ENCODE measurements around the gene PCGF2.

The PCGF2 gene

DNA sequence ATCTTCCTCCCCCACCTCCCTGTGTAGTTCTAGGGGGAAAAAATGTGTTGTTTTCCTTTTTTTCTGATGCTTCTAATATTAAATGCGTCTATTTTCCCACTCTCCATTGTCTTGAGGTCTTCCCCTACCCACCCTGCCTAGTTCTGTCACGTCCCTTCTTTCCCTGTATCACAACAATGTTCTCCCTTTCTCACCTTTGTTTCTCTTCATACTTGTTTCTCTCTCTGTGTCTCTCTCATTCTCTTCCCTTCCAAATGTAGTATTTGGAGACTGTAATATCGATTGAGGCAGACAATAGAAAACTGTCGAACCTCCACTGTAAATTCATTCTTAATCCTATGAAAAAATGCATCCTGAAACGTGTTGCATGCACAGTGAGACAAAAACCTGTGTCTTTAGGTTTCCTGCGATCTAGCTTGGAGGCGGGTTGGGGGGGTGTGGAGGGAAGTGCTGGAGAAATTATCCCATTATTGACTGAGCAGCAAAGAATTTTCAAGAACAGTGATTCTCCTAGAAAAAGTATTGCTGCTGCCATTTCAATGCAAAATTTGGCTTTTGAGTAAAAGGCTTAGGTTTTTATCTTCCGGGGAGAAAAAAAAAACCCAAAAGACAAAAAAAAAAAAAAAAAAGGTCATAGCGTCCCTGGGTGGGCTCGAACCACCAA, 3.1 kb upstream of the PCGF2 start:
- DNase-seq, result no peak

DNA sequence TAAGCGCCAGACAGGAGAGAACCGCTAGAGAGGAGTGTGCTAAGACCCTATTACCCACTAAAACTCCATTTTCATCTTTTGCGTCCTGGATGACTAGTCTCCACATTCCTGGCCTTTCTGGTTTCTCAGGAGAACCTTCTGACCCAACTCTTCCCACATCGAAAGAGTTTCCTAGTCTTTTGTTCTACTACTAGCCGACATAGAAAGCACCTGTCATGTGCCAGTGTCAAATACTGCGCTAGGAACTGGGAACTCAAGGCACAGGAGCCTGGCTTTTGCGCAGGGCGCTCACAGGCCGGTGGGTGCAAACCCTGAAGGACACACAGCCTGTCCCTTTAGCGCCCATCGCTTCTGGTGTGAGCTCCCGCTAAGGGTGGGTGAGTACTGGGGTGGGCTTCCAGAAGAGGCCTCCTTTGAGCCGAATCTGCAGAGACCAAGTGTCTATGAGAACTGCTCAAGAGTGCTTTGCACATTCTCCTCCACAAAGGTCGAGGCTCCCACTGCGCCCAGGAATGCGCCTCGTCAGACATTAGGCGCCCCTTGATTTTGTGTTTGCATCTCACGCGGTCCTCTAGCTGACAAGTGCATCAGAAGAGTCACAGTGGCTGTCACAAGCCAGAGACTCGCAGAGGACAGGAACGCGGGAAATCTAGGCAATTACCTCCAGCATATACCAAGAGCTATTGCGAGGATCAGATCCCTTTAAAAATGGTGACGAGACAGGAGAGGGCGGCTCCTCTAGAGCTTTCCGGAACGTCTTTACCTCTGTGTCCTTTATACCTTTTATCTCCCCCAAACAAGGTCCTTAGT, 2.4 kb upstream of the PCGF2 start:
- DNase-seq, result peak; percentile 27

DNA sequence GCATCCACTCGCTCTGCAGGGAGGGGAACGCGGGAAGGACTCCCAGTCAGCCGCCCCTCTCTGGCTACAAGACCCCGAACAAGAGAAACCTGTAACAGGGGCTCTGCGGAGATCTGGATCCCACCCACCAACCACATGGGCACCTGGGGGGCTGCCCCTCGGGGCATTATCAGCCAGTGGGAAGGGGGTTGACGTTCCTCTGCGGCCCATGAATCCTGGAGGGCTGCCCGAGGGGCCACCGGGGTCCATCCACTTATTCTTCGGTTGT, 1.8 kb upstream of the PCGF2 start:
- no peak for DNase-seq

DNA sequence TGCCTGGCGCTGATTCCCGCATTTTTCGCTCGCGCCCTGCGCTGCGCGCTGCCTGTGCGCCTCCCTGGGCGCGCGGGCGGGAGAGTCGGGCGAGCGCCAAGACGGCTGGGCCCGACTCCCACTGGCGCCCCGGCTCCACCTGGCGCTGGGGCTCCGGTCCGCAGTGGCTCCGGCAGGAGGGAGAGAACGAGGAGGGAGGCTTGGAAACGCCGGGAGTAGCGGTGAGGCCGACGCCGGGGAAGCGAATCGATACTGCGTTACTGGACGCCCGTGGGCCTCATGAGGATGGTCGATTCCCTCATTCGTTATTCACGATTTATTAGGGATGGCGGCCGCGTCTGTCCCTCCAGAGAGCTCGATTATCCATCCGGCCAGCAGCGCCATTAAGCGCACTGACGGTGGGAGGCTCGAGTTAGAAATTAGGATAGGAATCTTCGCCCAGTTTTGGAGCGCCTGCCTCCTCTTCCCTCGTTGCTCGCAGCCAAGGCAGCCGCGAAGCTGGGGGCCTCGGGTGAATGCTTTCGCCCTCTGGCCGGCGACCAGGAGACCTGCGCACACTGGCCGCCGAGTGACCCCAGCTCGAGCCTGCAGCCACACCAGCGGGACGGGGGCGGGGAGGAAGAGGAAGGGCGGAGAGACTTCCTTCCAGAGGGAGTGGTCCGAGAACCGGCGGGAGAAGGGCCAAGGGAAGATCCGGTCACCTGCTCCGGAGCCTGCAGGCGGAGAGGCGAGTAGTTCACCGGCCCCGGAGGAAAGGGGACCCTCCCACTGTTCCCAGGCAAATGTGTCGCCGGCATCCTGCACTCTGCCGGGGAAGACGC, 1.3 kb upstream of the PCGF2 start:
- peak; percentile 32 for DNase-seq

DNA sequence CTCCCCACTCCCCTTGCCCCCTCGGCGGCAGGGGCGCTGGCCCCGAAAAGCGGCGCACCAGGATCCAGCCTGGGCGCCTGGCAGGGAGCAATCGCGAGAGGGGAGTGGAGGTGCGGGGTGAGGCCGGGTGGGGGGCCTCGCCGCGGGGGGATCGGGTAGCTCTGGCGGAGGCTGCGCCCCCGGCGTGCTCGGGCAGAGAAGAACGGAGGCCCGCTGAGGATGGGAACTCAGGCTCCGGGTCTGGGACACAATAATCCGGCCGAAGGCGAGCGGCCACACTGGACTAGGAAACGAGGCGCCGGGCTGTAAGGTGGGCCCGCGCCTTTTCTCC, 721 bp upstream of the PCGF2 start:
- DNase-seq, result no peak

DNA sequence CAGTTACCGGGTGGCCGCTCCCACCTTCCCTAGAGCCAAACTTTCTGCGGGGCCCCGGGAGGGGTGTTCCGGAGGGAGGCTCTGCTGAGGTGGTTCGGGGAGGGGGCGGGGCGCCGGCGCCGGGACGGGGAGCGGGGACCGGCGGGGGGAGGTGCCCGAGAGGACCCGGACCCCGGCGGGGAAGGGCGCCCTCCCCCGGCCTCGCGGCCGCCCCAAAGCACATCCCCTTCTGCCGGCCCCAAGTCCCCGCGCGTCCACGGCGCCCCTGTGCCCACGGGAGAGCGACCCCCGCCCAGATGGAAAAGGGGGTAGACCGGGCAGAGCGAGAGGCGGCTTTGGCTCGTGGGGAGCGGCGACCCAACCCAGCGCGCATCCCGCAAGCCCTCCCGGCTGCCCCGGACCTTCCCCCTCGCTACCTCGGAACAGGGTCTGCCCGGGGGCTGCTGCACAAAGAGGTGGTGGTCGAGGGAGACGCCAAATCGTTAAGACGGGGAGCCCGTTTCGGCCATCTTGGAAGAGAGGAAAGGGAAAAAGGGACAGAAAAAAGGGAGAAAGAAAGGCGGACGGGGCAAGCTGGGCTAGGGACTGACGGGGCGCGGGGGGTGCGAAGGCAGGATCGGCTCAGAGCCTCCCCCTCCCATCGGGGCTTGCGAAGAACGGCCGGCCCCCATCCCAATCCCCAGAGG, 530 bp downstream of the PCGF2 start:
- DNase-seq, result peak; percentile 45

DNA sequence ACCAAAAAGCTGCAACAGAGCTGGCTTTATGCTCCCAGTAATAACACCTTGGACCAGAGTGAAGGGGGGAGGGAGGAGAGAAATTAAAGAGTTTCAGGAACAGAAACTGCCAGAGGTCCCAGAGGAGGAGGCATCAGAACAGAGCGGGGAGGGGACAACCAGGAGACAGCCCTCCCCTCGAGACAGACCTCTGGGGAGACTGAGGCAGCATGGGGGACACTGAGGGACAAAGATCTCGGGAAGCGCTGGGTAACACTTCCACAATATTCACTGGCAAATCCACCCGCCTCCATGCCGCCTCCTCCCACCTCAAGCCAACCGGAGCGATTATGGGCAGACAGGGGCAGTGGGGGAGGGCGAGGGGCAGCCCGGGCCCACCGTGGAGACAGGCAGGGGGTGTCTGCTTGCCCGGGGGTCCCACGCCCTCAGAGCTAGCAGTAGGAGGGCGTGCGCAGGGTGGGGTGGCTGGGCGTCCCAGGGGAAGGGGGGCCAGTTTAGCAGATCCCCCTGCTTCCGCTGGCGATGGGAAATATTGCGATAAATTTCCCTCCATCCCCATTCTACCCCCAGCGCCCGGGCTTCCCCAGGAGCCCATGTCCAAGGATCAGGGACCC, 1.2 kb downstream of the PCGF2 start:
- no peak for DNase-seq

DNA sequence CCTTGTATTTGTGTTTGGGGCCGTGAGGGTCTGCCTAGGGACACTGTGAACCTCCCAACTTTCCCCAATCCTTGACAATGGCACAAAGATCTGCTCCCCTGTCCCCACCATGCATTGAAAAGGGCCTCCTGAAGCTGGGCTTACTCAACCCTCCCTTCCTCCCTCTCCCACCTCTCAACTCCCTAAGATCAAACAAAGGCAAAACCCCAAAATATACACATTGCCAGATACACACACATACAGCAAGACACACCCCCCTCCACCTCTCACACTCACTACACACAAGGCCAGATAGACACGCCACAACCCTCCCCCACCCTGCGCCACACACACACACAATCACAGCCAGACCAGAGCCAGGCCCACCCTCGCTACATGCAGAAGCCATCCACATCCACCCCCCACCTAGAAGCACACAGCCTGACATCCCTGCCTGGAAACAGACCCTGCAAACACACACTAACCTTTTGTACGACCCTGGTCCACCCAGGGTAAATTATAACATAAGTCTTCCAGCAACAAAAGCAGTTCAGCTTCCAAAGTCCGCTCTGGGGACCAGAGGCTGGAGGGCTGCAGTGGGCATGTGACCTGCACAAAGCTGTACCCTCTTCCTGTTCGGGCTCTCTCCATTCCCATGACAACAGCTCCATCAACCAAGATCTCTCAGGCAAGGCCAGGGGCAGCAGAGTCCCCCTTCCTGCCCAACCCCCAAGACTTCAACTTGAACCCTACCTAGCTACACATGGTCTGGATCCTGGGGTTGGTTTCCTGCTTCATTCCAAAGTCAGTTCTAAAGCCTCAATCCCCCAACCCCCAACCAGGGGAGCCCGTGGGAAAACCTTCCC, 1.9 kb downstream of the PCGF2 start:
- no peak for DNase-seq

DNA sequence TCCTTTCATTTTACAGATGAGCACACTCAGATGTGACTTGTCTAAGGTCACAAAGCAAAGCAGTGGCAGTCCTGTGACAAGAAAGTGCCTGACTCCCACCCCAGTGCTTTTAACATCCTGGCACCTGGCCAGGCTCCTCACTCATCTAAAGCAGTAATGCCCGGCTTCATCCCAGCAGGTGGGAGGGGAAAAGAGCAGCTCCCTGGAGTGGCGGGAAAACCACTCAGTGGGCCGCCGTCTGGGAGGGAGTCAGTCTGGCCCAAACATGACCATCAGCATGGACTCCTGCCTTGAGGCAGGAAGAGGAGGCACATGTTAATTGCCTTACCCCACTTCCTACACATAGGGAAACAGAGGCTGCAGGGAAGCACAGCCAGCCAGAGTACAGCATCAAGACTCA, 2.6 kb downstream of the PCGF2 start:
- no peak for DNase-seq

DNA sequence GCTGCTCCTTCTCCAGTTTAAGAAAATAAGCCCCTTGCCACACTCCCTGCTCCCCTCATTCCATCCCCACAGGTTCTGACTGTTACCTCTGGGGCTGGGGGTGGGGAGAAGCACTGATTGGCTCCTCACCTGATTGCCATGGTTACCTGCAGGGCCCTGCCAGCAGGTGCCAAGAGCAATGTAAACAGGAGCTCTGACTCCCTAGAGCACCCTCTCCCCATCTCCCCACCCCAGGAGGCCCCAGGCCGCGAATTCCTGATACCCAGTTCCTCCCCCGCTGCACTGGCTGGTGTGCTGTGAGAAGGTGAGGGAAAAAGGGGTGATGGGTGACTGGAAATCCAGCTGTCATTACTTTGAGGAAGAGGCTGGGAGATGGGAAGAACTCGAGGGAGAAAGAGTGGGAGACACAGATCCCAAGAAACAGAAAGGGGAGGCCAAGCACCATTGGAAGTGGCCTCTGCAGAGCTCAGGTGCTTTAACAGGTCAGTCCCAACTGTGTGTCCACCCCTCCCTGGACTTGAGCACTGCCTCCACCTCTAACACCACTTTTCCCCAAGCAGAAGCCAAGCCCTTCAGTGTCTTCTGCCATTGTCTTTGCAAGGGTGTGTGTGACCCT, 4.5 kb downstream of the PCGF2 start:
- no peak for DNase-seq

DNA sequence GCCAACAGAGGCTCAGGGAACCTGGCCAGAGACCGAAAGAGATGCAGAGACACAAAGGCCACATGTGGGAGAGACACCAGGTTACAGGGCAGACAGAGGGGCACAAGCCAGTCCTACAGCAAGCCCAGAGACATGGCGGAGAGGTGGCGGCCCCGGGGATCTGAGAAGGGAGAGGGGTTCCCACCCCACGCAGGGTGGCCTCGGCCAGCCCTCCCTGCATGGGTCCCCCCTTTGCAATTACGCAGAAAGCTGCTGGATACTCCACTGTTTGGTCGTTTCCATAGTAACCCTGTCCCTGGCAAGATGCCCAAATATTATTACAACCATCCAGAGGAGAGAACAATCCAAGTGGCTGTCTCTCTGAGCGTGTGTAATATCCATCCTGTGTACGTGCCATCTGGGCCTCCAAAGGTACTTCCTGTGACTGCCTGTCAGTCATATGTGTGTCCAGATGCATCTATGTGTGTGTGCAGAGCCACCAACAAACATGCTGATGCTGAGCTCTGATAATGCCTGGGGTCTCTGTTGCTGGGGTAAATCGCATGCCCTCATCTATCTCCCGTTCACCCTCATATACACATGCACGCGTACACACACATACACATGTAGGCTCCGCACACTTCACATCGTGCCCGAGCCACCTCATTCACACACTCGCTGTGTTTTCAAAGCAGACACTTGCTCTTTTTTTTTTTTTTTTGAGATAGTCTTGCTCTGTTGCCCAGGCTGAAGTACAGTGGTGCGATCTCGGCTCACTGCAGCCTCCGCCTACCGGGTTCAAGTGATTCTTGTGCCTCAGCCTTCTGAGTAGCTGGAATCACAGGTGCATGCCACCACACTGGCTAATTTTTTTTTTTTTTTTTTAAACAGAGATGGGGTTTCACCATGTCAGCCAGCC, 5.5 kb downstream of the PCGF2 start:
- DNase-seq, result no peak

DNA sequence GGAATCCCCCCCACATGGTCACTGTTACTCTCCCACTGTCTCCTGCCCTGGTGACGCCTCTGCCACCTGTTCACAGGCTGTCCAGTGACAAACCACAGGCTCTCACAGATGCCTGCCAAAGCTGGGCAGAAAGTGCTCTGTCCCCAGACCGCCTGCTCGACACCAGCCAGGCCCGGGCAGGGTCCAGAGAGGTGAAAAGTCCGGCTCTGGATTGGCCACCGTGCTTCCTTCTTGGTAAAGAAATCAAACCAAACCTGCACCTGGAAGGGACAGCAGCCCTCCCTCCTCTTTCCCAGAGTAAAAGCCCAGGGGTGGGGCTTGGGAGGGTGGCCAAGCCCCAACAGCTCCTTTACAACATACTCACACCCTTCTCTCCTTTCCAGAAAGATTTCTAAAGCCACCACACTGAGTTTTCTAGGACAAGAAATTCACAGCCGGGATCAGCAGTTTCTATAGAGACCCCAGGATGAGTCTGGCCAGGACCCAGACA, 6.2 kb downstream of the PCGF2 start:
- DNase-seq, result no peak

DNA sequence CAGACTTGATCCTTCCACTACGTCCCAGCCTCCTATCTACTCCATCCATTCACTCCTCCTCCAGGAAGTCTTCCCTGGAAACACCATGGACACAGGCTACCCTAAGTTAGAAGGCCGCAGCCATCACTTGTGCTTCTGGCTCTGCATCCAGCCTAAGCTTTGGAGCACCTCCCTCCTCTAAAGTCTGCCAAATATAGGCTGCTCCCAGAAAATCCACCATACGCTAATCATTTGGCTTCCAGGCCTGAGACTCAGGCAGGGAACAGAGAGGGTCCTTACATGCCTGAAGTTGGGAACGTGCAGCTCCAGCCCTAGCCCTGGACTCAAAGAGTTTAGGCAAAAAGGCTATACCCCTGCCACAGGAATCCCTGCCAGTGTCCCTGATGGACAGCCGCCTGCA, 6.7 kb downstream of the PCGF2 start:
- DNase-seq, result no peak

DNA sequence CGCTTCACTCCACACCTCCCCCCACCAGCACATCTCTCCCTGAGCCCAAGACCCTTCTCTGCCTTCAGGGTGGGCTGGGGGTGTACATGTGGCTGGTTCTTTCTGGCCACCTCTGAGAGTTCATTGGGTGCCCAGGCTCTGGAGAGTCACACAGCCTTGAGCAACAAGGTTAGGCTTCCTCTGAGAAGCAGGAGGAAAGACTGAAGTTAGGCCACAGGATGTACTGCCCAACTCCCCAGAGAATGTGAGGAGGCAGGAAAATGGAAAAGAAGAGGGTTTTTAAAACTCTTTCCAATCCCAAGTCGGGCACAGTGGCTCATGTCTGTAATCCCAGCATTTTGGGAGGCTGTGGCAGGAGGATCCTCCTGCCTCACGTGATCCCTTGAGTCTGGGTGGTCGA, 7.3 kb downstream of the PCGF2 start:
- no peak for DNase-seq

DNA sequence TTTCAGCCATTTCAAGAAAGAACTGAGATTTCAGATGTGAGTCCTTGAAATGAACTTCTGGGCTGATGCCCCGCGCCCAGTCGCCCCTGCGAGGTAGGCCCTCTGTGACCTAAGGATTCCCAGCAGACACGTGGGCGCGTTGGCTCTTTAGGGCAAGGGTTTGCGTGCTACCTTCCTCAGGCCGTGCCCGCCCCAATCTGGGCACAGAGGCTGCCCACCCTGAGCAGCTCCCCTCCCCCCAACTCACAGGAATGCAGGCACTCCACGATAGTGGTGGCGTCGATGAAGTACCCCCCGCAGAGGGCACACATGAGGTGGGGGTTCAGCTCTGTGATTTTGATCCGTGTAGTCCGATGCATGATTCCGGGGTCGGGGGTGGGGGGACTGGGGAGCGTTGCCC, 8.1 kb downstream of the PCGF2 start:
- DNase-seq, result no peak

DNA sequence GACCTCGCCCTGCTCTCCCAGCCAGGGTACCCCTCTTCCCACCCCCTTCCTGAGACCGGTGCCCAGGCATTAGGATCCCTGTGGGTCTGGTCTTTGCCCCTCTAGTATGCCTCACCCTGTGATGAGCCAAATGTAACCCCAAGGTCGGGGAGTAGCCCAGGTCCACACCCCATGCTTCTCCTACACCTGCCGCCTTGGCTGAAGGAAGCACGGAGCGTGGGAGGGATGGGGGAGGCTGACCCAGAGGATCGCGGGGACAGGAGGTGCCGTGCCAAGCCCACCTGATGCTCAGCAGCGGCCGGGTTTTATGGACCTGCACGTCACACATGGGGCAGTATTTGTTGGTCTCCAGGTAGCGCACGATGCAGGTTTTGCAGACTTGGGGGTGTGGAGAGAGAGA, 8.8 kb downstream of the PCGF2 start:
- no peak for DNase-seq

DNA sequence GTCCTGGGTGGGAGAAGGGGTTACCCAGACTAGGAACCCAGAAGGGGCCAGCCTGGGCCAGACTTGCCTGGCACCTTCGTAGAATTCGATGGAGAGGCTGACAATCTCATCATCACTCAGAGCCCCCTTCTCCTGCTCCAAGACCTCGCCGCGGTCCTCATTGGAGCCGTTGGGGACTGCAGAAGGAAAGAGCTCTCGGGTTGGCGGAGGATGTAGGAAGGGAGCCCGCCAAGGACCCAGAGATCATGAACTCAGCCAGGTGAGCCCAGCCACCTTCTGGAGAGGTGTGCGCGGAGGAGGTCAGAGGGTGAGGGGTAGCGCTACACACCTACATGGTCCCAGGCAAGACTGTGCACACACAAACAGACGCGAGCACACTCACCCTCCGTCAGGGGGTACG, 9.4 kb downstream of the PCGF2 start:
- DNase-seq, result no peak

DNA sequence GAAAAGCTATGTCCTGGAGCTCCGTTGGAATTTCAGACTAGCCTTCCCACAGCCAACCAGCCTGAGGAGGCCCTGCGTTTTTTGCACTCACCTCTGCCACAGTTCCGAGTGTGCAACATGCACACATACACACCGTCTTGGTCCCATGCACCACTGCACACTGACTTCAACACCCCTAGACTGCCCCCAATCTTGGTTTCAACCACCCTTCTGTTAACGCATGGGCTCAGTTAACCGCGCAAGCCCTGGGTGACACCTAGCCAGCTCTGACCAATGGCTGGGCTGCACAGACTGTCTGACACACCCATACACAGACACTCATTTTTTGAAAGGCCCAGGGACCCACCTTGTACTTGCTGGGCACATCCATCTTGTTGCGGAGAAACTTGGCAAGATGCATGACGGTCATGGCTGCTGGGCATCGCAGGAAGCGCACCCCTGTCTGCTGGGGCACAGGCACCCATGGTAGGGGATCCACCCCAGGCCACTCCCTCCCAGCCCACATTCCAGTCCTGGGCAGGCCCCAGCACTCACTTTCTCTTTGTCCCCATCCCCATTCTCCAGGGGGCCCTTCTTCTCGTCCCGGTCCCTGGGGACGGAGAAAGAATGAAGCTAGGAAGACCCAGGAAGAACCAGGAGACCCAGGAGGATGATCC, 10.0 kb downstream of the PCGF2 start:
- no peak for DNase-seq

DNA sequence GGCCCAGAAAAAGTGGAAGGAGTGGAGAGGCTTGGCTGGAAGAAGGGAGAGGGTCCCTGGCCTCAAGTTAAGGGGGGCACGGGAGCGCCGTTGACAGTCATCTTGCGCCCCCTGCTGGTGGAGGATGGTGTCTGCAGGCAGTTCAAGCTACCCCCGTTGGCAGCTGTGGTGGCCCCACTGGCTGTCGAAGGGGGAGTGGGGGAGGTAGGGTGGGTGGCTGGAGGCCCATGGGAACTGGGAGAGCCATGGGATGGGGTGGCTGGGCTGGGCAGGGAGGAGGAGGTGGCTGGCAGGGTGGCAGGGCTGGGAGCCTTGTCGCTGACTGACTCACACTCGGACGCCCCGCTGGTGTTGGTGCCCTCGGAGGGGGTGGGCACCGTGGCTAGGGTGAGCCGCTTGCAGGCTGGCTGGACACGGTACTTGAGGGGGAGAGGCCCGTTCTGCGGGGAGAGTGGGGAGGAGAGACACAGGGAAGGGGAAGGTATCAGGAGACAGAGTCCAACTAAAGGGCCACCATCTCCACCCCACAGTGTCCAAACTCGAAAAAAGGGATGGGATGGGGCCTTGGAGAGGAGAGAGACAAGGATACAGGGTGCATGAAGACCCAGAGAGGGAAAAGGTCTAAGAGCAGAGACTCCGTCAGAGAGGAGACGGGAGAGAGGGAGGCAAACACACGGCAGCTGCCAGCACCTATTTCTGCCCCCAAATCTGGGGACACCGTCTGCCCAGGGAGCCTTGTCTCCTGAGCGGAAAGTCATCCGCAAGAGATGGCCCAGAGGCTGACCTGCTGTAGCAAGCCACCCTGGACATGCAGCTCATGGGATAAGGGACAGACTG, 12.8 kb downstream of the PCGF2 start:
- peak; percentile 80 for DNase-seq
